Activated gamma-delta T cell treated with anti-CD3 and anti-CD28 coated beads, Interleukin-2, amount 50 U/mL, for 16 hours (primary cell): ENCODE data around the gene SDK2.
"Not testable (repeated sequence)": the region's sequence is repeated elsewhere in the genome, so short reads cannot be mapped to it uniquely, and the experiment has no call there.

ENCODE experiments used
- DNase-seq: peaks from one replicate; pipeline ENCODE4 v3.0.0-alpha.2; 2020; ENCODE audit warnings: low read depth

SDK2 gene

GRCh38 chr17:73318427-73318813 is 325.8 kb downstream of the SDK2 start:
- DNase-seq: no peak

GRCh38 chr17:73317513-73318426 is 326.5 kb downstream of the SDK2 start:
- no peak for DNase-seq

GRCh38 chr17:73316919-73317505 is 327.2 kb downstream of the SDK2 start:
- no peak for DNase-seq

- no peak for DNase-seq
These were observed 328.8 kb downstream of the SDK2 start for GRCh38 chr17:73315471-73315870.

- no peak for DNase-seq
These were observed 330.6 kb downstream of the SDK2 start for GRCh38 chr17:73313526-73314127.

GRCh38 chr17:73312887-73313286 is 331.4 kb downstream of the SDK2 start:
- not testable (repeated sequence) for DNase-seq

- peak; percentile 65 for DNase-seq
These were observed 332.2 kb downstream of the SDK2 start, which contains the start of gene CDC42EP4 for GRCh38 chr17:73311781-73312641. Gene CDC42EP4, minus strand, starts transcription at chr17:73312001. Its CDS starts 25,501 bp downstream, at chr17:73286500.

GRCh38 chr17:73311428-73311780 is 332.8 kb downstream of the SDK2 start:
- no peak for DNase-seq

- no peak for DNase-seq
These were observed 334.3 kb downstream of the SDK2 start for GRCh38 chr17:73309727-73310596.

GRCh38 chr17:73308959-73309358 is 335.3 kb downstream of the SDK2 start:
- not testable (repeated sequence) for DNase-seq

GRCh38 chr17:73308017-73308823 is 336.0 kb downstream of the SDK2 start:
- DNase-seq: no peak

- DNase-seq: no peak
These were observed 337.1 kb downstream of the SDK2 start for GRCh38 chr17:73307130-73307529.

- no peak for DNase-seq
These were observed 338.1 kb downstream of the SDK2 start for GRCh38 chr17:73305845-73306836.

GRCh38 chr17:73304971-73305812 is 339.1 kb downstream of the SDK2 start:
- DNase-seq: no peak

- no peak for DNase-seq
These were observed 339.8 kb downstream of the SDK2 start for GRCh38 chr17:73304438-73304837.

- DNase-seq: no peak
These were observed 342.1 kb downstream of the SDK2 start for GRCh38 chr17:73302189-73302588.

GRCh38 chr17:73301369-73301768 is 342.9 kb downstream of the SDK2 start:
- no peak for DNase-seq

- DNase-seq: no peak
These were observed 343.9 kb downstream of the SDK2 start for GRCh38 chr17:73300392-73300791.
